Naive thymus-derived CD4-positive, alpha-beta T cell (primary cell): ENCODE results near the gene NTRK3. TPM values are rescaled to one million over a fixed set of nuclear protein-coding genes. Genes with fewer than 3 reads are reported as not detected.

Source experiments
- ATAC-seq: fragments of 150-1000 bp; cut with Tn5 transposase; 2 replicates; pipeline ENCODE4 v1.10.0; 2021; ENCODE audit warnings: mild to moderate bottlenecking, moderate library complexity
- CTCF ChIA-PET: fragments of 350-600 bp; sonication (Branson Sonifier 250); formaldehyde crosslinking; loops from one replicate; lab custom pipeline; 2021; ENCODE audit warnings: antibody characterized with exemption; lab: Charles Lee
- POLR2A ChIA-PET: fragments of 350-600 bp; sonication (Branson Sonifier 250); formaldehyde crosslinking; loops from one replicate; lab custom pipeline; 2021; ENCODE audit warnings: antibody characterized with exemption, inconsistent platforms; lab: Charles Lee
- DNase-seq, 9 donors: peaks; one replicate each; pipeline versions ENCODE4 v3.0.0 to v3.0.0-alpha.2; 2020 to 2022; ENCODE audit warnings: mixed read lengths in 1 of 9
- H3K27ac ChIP-seq: one replicate; pipeline ENCODE4 v1.7.0; 2013; ENCODE audit warnings: mild to moderate bottlenecking, low read depth, low read length, moderate library complexity
- H3K27me3 ChIP-seq, 2 donors: one replicate each; pipeline ENCODE4 v1.7.0; 2013; ENCODE audit warnings: low read length in 2 of 2, mild to moderate bottlenecking in 2 of 2, moderate library complexity in 2 of 2; ENCODE audit not compliant: control insufficient read depth in 2 of 2, insufficient read depth in 2 of 2
- H3K36me3 ChIP-seq, 3 experiments: 1 replicate in 2 of 3; 2 replicates in 1 of 3; pipeline ENCODE4 v1.7.0; 2013; ENCODE audit warnings: low read length in 3 of 3, mild to moderate bottlenecking in 3 of 3, moderate library complexity in 1 of 3; ENCODE audit not compliant: insufficient read depth in 3 of 3, control insufficient read depth in 2 of 3
- H3K4me1 ChIP-seq, 2 donors: one replicate each; pipeline ENCODE4 v1.7.0; 2013; ENCODE audit warnings: low read length in 2 of 2, mild to moderate bottlenecking in 2 of 2, moderate library complexity in 1 of 2; ENCODE audit not compliant: control insufficient read depth in 2 of 2, insufficient read depth in 2 of 2
- H3K4me3 ChIP-seq: 2 replicates; pipeline ENCODE4 v1.7.0; 2013; ENCODE audit warnings: mild to moderate bottlenecking, low read length
- H3K9me3 ChIP-seq, 3 experiments: 1 replicate in 2 of 3; 2 replicates in 1 of 3; pipeline ENCODE4 v1.7.0; 2013; ENCODE audit warnings: low read length in 3 of 3; ENCODE audit not compliant: control insufficient read depth in 2 of 3
- H3K27ac Mint-ChIP-seq, 9 donors: one replicate each; pipeline ENCODE4 v1.8.0; 2020 to 2022; ENCODE audit warnings: mixed read lengths in 9 of 9, mild to moderate bottlenecking in 8 of 9, moderate library complexity in 5 of 9, inconsistent platforms in 2 of 9
- H3K27me3 Mint-ChIP-seq, 5 donors: one replicate each; pipeline ENCODE4 v1.8.0; 2021 to 2022; ENCODE audit warnings: mixed read lengths in 5 of 5, mild to moderate bottlenecking in 1 of 5
- H3K36me3 Mint-ChIP-seq, 5 donors: one replicate each; pipeline ENCODE4 v1.8.0; 2020 to 2022; ENCODE audit warnings: mixed read lengths in 5 of 5, mild to moderate bottlenecking in 3 of 5, inconsistent platforms in 1 of 5
- H3K4me1 Mint-ChIP-seq, 7 donors: one replicate each; pipeline ENCODE4 v1.8.0; 2020 to 2022; ENCODE audit warnings: mixed read lengths in 7 of 7, mild to moderate bottlenecking in 3 of 7, inconsistent platforms in 1 of 7
- H3K4me3 Mint-ChIP-seq, 10 donors: one replicate each; pipeline ENCODE4 v1.8.0; 2020 to 2022; ENCODE audit warnings: mild to moderate bottlenecking in 10 of 10, mixed read lengths in 10 of 10, moderate library complexity in 6 of 10, inconsistent platforms in 2 of 10
- H3K9me3 Mint-ChIP-seq, 11 donors: one replicate each; pipeline ENCODE4 v1.8.0; 2020 to 2022; ENCODE audit warnings: mixed read lengths in 11 of 11, mild to moderate bottlenecking in 4 of 11, inconsistent platforms in 1 of 11, moderate library complexity in 1 of 11
- intact Hi-C, 2 donors: fragments of 100-400 bp; cut with micrococcal nuclease; formaldehyde crosslinking; loops; one replicate each; pipeline ENCODE4 v1.15.1; 2023
- polyA plus RNA-seq, 2 donors: library from polyadenylated mRNA; unstranded; fragments of 300-500 nt; fragmentation: Illumina TruSeq; gene quantifications; one replicate each; pipeline ENCODE4 v1.2.3, GENCODE V29; 2021
- total RNA-seq, 6 experiments: library from RNA in 5 of 6; stranded (reverse) in 5 of 6; gene quantifications; 1 replicate in 5 of 6; 2 replicates in 1 of 6; pipeline ENCODE4 v1.2.3 and lab custom pipeline; 2021 to 2026

Gene NTRK3
- total and polyA plus RNA-seq, 7 experiments from 2014 or later: 0.05 to 0.78 TPM; not detected in 5

GRCh38 chr15:87871258-87871681 is 385.3 kb downstream of the NTRK3 start:
- H3K9me3 ChIP-seq: no peaks in the 10 kb centered on the region
- H3K4me3 ChIP-seq: no peak overlapping the region
- no peaks in the 10 kb centered on the region for H3K36me3 ChIP-seq
- no peak overlapping the region for H3K4me3 Mint-ChIP-seq
- H3K27me3 Mint-ChIP-seq: peaks cover 0 to 11% (median 0%) of the 10 kb centered on the region in 5 donors
- H3K27ac ChIP-seq: no peak overlapping the region
- ATAC-seq (no peak), DNase-seq (no peak)
- H3K27ac Mint-ChIP-seq: no peak overlapping the region
- no peaks in the 10 kb centered on the region for H3K36me3 Mint-ChIP-seq
- H3K27me3 ChIP-seq: no peaks in the 10 kb centered on the region
- no peaks in the 10 kb centered on the region for H3K4me1 ChIP-seq
- H3K9me3 Mint-ChIP-seq: peaks cover 0 to 1% (median 0%) of the 10 kb centered on the region in 11 donors
- peaks cover 0 to 1% (median 0%) of the 10 kb centered on the region in 7 donors for H3K4me1 Mint-ChIP-seq
- POLR2A ChIA-PET: no interaction called here
- CTCF ChIA-PET: no interaction called here
- intact Hi-C loops: no loop called here

GRCh38 chr15:87866961-87867360 is 389.6 kb downstream of the NTRK3 start:
- peaks cover 0 to 5% (median 0%) of the 10 kb centered on the region in 11 donors for H3K9me3 Mint-ChIP-seq
- no peak overlapping the region for H3K27ac ChIP-seq
- no peaks in the 10 kb centered on the region for H3K36me3 ChIP-seq
- H3K4me1 ChIP-seq: no peaks in the 10 kb centered on the region
- intact Hi-C loops: no loop called here
- no peak overlapping the region for H3K4me3 Mint-ChIP-seq
- H3K36me3 Mint-ChIP-seq: peaks cover 0 to 4% (median 0%) of the 10 kb centered on the region in 5 donors
- no peaks in the 10 kb centered on the region for H3K9me3 ChIP-seq
- ATAC-seq: no peak
- no peak for DNase-seq
- H3K4me1 Mint-ChIP-seq: no peaks in the 10 kb centered on the region
- H3K4me3 ChIP-seq: no peak overlapping the region
- ChIA-PET POLR2A (no interaction called here), CTCF (no interaction called here)
- no peaks in the 10 kb centered on the region for H3K27me3 ChIP-seq
- H3K27ac Mint-ChIP-seq: no peak overlapping the region
- H3K27me3 Mint-ChIP-seq: peaks cover 0 to 11% (median 7%) of the 10 kb centered on the region in 5 donors

DNA sequence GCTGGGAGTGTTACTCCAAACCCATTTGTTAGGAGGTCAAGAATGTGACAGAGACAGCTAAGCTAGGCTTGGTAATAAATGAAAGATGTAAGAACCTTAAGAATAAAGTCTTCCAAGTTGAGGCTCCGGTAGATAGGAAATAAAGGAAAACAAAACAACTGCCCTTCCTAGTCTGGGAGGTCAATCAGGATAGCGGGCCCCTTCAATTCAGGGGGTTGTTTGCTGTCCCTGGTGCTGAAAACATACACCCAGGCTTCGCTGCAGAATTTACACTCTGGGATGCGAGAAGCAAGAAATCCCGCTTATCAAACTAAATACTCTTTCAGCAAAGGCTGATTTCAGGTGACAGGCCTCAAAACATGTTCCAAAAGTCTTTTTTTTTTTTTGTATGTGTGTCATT is 393.4 kb downstream of the NTRK3 start:
- intact Hi-C loops: no loop called here
- no peaks in the 10 kb centered on the region for H3K27me3 ChIP-seq
- Mint-ChIP-seq H3K4me1 (no peaks in the 10 kb centered on the region), H3K4me3 (no peak overlapping the region), H3K27me3 (peaks cover 0 to 11% (median 9%) of the 10 kb centered on the region in 5 donors), H3K9me3 (peaks cover 0 to 5% (median 0%) of the 10 kb centered on the region in 11 donors), H3K27ac (no peak overlapping the region), H3K36me3 (peaks cover 0 to 4% (median 0%) of the 10 kb centered on the region in 5 donors)
- no peak overlapping the region for H3K27ac ChIP-seq
- DNase-seq (no peak), ATAC-seq (no peak)
- H3K4me1 ChIP-seq: no peaks in the 10 kb centered on the region
- H3K4me3 ChIP-seq: no peak overlapping the region
- ChIA-PET CTCF (no interaction called here), POLR2A (no interaction called here)
- no peaks in the 10 kb centered on the region for H3K36me3 ChIP-seq
- H3K9me3 ChIP-seq: no peaks in the 10 kb centered on the region

- H3K9me3 ChIP-seq: no peaks in the 10 kb centered on the region
- Mint-ChIP-seq H3K4me3 (no peak overlapping the region), H3K9me3 (peaks cover 0 to 5% (median 0%) of the 10 kb centered on the region in 11 donors), H3K27me3 (peaks cover 0 to 11% (median 6%) of the 10 kb centered on the region in 5 donors), H3K27ac (no peak overlapping the region), H3K36me3 (peaks cover 0 to 4% (median 0%) of the 10 kb centered on the region in 5 donors), H3K4me1 (no peaks in the 10 kb centered on the region)
- no peak overlapping the region for H3K27ac ChIP-seq
- intact Hi-C loops: no loop called here
- ATAC-seq (no peak), DNase-seq (no peak)
- no peaks in the 10 kb centered on the region for H3K36me3 ChIP-seq
- ChIA-PET POLR2A (no interaction called here), CTCF (no interaction called here)
- no peaks in the 10 kb centered on the region for H3K4me1 ChIP-seq
- no peaks in the 10 kb centered on the region for H3K27me3 ChIP-seq
- H3K4me3 ChIP-seq: no peak overlapping the region
These were observed 395.8 kb downstream of the NTRK3 start for GRCh38 chr15:87860743-87861142.

DNA sequence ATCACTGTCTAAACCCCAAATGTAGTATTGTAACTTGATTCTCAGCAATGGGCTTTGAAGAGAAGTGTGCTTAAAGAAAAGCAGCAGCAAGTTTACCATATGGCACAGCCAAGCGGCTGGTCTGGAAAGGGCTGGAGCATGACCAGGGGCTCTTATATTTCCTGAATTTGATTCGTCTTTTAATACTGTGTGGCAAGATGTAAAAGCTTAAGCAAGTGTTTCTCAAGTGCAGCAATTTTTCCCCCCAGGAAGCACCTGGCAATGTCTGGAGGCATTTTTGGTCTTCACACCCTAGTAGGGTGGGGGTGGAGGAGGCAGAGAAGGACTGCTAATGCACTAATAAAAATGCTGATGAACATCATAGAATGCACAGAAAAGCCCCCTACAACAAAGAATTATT is 397.9 kb downstream of the NTRK3 start:
- H3K27me3 Mint-ChIP-seq: peaks cover 0 to 11% (median 0%) of the 10 kb centered on the region in 5 donors
- Histone ChIP-seq H3K36me3 (no peaks in the 10 kb centered on the region), H3K4me3 (no peak overlapping the region), H3K27me3 (no peaks in the 10 kb centered on the region), H3K27ac (no peak overlapping the region), H3K9me3 (no peaks in the 10 kb centered on the region), H3K4me1 (no peaks in the 10 kb centered on the region)
- H3K27ac Mint-ChIP-seq: no peak overlapping the region
- DNase-seq (no peak), ATAC-seq (no peak)
- intact Hi-C loops: no loop called here
- no peak overlapping the region for H3K4me3 Mint-ChIP-seq
- no peaks in the 10 kb centered on the region for H3K36me3 Mint-ChIP-seq
- CTCF ChIA-PET: no interaction called here
- peaks cover 0 to 6% (median 0%) of the 10 kb centered on the region in 11 donors for H3K9me3 Mint-ChIP-seq
- no peaks in the 10 kb centered on the region for H3K4me1 Mint-ChIP-seq
- POLR2A ChIA-PET: no interaction called here

DNA sequence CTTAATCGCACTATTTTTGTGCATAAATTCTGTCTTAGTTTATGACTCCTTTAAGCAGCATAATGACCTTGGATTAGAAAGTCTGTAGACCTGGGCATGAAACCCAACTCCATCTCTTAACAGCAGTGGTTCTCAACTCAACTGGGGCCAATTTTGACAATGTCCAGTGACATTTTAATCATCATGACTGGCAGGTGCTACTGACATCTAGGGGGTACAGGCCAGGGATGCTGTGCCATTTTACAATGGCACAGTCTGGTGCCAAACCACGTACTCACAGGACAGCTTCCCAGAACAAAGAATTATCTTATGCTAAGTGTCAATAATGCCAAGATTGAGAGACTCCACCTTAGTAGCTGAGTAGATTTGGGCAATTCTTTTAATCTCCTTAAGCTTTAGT is 405.0 kb downstream of the NTRK3 start:
- Mint-ChIP-seq H3K27ac (no peak overlapping the region), H3K27me3 (peaks cover 0 to 11% (median 0%) of the 10 kb centered on the region in 5 donors), H3K9me3 (peaks cover 0 to 8% (median 0%) of the 10 kb centered on the region in 11 donors), H3K4me3 (no peak overlapping the region), H3K36me3 (no peaks in the 10 kb centered on the region), H3K4me1 (no peaks in the 10 kb centered on the region)
- ATAC-seq: no peak
- CTCF ChIA-PET: interaction anchor here (0.7 kb wide), 1 partner anchor 10 kb away, joined by 3 read pairs; no protein-coding TSS in a partner anchor
- no peaks in the 10 kb centered on the region for H3K9me3 ChIP-seq
- H3K27me3 ChIP-seq: no peaks in the 10 kb centered on the region
- H3K27ac ChIP-seq: no peak overlapping the region
- H3K4me3 ChIP-seq: no peak overlapping the region
- H3K36me3 ChIP-seq: no peaks in the 10 kb centered on the region
- POLR2A ChIA-PET: no interaction called here
- H3K4me1 ChIP-seq: no peaks in the 10 kb centered on the region
- no peak for DNase-seq
- intact Hi-C loops: no loop called here

DNA sequence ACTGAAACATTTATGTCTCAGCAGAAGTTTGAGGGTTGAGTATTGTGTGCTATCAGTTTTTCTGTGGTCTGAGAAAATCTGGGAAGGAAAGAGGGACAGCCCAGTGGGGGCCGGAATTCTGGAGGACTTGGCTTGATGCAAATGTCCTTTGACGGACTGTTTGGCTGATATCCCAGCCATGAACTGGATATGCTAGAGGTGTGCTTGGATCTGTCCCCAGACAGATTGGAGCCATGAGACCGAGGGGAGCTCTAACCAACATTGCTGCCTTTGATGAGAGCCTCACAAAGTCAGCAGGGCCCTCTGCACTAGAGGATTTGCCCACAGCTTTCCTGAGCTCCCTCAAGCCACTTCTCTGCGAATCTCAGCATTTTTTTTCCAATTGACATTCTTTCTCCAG is 405.6 kb downstream of the NTRK3 start:
- peaks cover 0 to 8% (median 0%) of the 10 kb centered on the region in 11 donors for H3K9me3 Mint-ChIP-seq
- no peaks in the 10 kb centered on the region for H3K4me1 Mint-ChIP-seq
- H3K36me3 Mint-ChIP-seq: no peaks in the 10 kb centered on the region
- H3K27me3 Mint-ChIP-seq: peaks cover 0 to 11% (median 0%) of the 10 kb centered on the region in 5 donors
- POLR2A ChIA-PET: no interaction called here
- intact Hi-C loops: no loop called here
- Histone ChIP-seq H3K9me3 (no peaks in the 10 kb centered on the region), H3K27ac (no peak overlapping the region), H3K4me3 (no peak overlapping the region), H3K4me1 (no peaks in the 10 kb centered on the region), H3K27me3 (no peaks in the 10 kb centered on the region), H3K36me3 (no peaks in the 10 kb centered on the region)
- H3K4me3 Mint-ChIP-seq: no peak overlapping the region
- no peak for DNase-seq
- H3K27ac Mint-ChIP-seq: no peak overlapping the region
- CTCF ChIA-PET: interaction anchor here (0.7 kb wide), 1 partner anchor 10 kb away, joined by 3 read pairs; no protein-coding TSS in a partner anchor
- no peak for ATAC-seq
